GM18517 (cell line): ENCODE measurements around the gene LAMA3.
"Not testable (repeated sequence)": the region's sequence is repeated elsewhere in the genome, so short reads cannot be mapped to it uniquely, and the experiment has no call there.

Source experiments
- ATAC-seq: cut with Tn5 transposase; IDR thresholded peaks from one replicate; pipeline ENCODE4 v1.9.1; 2021; ENCODE audit warnings: mild to moderate bottlenecking, moderate library complexity; ENCODE audit not compliant: unreplicated experiment

The LAMA3 gene

DNA sequence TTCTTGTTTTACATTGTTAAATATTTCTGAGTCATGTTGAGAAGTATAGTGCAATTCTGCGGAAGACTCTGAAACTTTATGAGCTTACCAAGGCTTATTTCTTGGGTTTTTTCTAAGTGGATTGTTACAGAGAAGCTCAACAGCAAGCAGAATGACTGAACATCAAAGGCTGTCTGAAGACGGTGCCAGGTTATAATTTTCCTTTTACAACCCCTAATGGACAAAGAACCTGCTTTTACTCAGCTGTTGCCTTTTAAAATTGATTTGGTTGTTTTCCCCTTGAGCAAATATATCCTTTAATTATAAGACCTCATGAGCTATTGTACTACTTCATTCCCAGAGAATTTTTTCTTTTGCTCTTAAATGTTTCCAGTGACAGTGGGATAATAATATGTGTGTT is 41.6 kb downstream of the LAMA3 start:
- no peak for ATAC-seq

DNA sequence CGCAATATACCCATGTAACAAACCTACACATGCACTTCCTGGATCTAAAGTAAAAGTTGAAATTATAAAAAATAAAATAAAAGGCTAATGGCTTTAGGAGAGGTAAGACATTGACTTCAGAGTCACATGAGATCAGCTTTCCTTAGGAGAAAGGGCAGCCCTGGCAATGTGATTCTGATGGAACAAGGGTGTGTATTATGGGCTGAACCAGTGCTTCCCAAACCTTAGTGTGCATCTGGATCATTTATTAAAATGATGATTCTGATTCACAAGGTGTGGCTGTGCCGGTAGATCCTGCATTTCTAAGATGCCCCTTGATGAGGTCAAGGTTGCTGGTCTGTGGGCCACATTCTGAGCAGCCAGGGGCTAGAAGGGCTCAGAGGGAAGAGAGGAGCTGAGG is 42.6 kb downstream of the LAMA3 start:
- ATAC-seq = no peak

DNA sequence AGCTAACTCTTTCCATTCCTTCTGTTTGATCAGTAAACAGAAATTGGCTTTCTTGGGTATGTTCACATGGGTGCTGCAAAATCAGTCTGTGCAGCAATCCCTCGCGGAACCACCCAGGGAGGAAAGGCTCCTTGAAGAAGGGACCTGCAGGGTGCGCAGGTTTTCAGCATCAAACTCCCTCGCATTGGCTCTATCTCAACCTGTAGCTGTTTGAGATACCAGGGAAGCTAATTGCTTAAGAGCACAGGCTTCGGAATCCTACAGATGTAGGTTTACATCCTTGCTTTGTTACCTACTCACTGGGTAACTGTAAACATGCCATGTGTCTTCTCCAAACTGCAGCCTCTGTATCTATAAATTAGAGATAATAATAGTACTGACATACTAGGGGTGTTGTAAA is 43.2 kb downstream of the LAMA3 start:
- ATAC-seq = no peak

- not testable (repeated sequence) for ATAC-seq
Measured at GRCh38 chr18:23733265-23733664, 44.0 kb downstream of the LAMA3 start.

- no peak for ATAC-seq
Measured at GRCh38 chr18:23733895-23734294, 44.6 kb downstream of the LAMA3 start.

DNA sequence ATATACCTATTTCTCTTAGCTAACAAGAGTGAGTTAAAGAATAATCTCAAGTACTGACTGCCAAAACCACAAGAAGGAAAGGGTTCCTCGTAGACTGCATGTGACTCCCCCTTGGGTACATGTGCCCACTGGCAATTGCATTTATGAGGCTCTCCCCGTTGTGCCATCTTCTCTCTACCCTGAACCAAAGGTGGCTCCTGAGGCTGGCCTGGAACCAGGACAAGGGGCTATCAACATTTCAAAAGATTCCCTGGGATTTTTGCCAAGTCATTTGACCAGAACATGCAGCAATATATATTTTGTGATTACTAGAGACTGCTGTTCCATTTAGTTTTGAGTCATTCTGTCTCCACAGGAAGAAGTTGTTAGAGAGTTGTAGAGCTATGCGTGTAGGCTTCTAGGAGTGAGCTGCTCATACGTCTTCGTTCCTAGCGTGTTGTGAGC is 45.8 kb downstream of the LAMA3 start:
- ATAC-seq = no peak

GRCh38 chr18:23737578-23737977 is 48.3 kb downstream of the LAMA3 start:
- no peak for ATAC-seq

GRCh38 chr18:23738151-23738550 is 48.9 kb downstream of the LAMA3 start:
- ATAC-seq = no peak

DNA sequence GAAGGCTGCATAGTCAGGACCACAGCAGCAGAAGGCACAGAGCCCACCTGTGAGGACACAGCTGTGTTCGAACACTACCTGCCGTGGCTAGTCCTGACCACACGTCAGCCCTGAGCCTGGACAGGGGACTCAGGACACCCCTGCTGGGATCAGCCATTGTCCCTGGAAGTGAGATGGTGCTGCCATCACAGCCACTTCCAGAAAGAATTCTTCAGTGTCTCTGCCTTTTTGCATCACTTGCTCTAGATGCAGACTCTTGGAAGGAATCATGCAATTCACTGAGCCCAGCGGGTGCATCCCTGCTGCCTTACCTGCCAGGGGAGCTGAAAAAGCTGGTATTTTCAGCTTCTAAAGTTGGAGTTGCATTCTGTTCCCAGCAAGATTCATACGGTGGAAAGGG is 49.3 kb downstream of the LAMA3 start:
- no peak for ATAC-seq

DNA sequence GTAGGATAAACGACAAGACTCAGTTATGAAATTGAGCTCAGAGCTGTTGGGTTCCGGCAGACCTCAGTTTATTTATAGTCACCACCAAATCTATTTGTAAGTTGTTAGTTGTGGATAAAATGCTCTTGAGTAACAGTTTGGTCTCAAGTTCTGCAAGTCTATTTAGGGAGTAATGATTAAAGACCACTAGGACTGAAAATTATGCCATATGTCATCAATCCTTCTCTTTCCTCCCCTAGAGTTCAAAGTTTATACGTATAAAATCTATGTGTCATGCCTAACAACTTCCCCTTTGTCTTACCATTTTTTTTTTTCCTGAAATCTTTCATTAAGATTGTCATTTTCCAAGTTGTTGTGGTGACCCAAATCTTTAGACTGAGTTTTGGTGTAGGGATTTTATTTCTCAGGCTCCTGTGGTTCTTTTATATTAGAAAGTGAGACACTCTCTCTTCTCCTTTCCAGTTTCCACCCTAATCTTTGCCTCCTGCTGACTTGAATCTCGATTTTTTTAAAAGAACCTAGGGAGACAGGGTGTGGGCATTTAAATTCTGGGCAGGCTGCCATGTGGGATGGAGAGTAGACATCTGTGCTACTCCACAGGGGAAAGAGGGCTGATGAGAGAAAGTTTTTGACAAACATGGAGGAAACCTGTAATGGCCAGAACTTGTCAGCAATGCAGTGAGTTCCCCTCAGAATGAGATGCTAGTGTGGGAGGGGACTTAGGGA is 51.0 kb downstream of the LAMA3 start:
- ATAC-seq = no peak

- peak; percentile 54 for ATAC-seq
Measured at GRCh38 chr18:23741967-23742366, 52.7 kb downstream of the LAMA3 start.

DNA sequence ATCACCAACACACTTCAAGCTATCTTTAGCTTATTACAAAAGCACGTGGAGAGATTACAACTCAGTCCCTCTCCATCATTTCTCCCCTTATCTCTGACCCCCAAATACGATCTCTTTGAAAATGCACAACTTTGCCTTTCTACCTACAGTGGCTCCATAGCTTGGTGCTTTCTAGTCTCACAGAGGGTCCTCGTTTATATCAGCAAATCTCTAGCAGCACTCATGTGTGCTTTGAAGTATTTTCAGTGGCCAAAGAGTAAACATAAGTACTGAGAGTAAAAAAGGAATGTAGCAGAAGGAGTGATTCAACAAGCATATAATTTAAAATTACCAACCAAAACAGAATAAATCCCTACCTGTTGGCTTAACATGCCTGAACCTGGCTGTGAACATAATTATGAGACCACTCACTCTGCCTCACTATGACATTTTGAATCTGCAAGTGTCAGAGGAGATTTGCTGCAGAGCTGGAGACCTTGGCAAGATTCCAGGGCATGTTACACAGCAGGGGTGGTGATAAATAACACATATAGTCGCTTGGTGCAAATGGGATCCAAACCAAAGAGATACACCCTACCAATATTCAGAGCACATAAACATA is 54.6 kb downstream of the LAMA3 start:
- no peak for ATAC-seq

DNA sequence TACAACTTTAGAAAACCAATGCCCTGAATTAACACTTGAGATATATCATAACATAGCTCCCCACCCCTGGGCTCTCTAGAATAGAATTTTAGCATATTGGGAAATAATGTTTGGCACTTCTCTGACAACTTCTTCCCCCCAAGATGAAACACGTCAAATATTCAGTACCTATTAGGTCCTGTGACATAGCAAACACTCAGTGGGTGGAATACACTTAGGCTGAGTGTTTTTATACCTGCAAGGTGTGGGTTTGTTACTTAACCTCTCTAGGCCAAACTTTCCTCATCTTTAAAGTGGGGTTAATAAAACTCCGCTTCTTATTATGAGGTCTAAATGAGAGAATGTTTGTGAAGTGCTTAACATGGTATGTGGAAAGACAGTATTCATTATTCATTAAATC is 56.1 kb downstream of the LAMA3 start:
- ATAC-seq = no peak

- ATAC-seq = no peak
Measured at GRCh38 chr18:23746851-23747250, 57.6 kb downstream of the LAMA3 start.

DNA sequence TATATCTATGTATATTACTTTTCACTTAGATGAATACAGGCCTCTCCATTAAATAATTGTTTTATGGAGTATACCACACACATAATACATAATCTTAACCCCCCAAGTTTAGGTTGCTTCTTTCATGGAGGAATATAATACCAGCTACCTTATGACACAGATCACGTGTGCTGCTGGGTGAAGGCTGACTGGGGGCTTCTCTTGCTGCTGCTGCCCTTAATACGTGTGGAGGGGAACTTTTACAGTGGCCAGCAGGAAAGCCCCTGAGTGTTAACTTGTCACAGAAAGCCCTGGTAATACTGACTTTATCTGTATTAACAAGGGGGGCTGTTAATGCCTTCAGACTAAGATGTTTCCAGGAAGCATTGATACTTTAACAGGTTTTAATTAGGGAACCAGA is 63.1 kb downstream of the LAMA3 start:
- ATAC-seq = no peak

GRCh38 chr18:23752796-23753195 is 63.5 kb downstream of the LAMA3 start:
- no peak for ATAC-seq

GRCh38 chr18:23756590-23757436 is 67.6 kb downstream of the LAMA3 start:
- no peak for ATAC-seq

DNA sequence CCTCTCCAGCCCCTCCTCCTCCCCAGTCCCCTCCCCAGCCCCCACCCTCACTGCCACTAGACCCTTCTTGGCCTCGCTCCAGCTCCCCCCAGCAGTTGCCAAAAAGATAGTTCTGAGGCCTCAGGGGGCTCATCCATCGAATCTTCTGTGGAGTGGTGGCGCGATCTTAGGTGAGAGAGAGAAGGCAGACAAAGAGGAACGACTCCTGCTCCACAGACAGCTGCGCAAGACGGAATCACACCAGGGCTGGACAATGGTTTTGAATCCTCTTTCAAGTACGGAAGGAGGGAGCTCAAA is 68.1 kb downstream of the LAMA3 start:
- no peak for ATAC-seq

GRCh38 chr18:23758281-23758680 is 69.0 kb downstream of the LAMA3 start:
- no peak for ATAC-seq

- no peak for ATAC-seq
Measured at GRCh38 chr18:23761941-23762340, 72.7 kb downstream of the LAMA3 start.

DNA sequence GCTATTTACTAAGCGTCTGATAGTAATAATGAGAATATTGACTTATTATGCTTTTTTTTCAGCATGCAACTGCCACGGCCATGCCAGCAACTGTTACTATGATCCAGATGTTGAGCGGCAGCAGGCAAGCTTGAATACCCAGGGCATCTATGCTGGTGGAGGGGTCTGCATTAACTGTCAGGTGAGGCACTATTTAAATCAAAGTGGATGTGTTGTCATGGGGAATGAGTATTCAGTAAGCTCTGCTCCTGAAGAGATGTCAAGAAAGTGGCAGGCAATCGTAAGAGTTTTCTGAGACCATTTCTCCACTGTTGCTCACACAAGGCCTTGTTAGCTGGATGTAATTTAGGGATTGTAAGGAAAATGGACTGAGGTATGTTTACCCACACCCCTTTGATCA is 74.1 kb downstream of the LAMA3 start:
- no peak for ATAC-seq

DNA sequence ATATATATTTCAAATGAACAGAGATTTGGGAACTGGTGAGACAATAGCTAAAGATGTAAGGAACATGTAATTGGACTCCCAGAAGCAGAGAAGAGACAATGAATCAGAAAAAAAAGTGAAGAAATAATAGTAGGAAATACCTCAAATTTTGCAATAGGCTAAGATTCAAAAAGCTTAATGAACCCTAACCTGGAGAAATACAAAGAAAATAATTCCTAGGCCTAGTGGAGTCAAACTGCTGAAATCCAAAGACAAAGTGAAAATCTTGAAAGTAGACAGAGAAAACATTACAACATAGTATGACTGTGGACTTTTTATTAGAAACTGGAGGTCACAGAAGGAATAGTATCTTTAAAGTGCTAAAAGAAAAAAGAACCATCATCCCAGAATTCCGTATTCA is 76.7 kb downstream of the LAMA3 start:
- no peak for ATAC-seq
